Stimulated activated effector memory CD8-positive, alpha-beta T cell treated with anti-CD3 and anti-CD28 coated beads, Interleukin-12 subunit alpha, Interleukin-12 subunit beta, amount 100 ng/mL, for 72 hours (primary cell): Measurements from ENCODE around the gene FZR1.
A peak's percentile ranks its signal among the peaks of the same experiment; 100 is the strongest.

Experiments used
- ATAC-seq: fragments of 150-1000 bp; cut with Tn5 transposase; 2 replicates; pipeline ENCODE4 v1.10.0; 2021
- DNase-seq, 2 donors: peaks; one replicate each; pipeline ENCODE4 v3.0.0; 2021 to 2022; ENCODE audit warnings: low spot score in 2 of 2
- H3K27ac Mint-ChIP-seq: one replicate; pipeline ENCODE4 v1.8.0; 2022; ENCODE audit warnings: mild to moderate bottlenecking, mixed read lengths
- H3K36me3 Mint-ChIP-seq: one replicate; pipeline ENCODE4 v1.8.0; 2022; ENCODE audit warnings: mild to moderate bottlenecking, mixed read lengths
- H3K4me1 Mint-ChIP-seq: one replicate; pipeline ENCODE4 v1.8.0; 2022; ENCODE audit warnings: mixed read lengths
- H3K4me3 Mint-ChIP-seq: one replicate; pipeline ENCODE4 v1.8.0; 2022; ENCODE audit warnings: mild to moderate bottlenecking, mixed read lengths
- H3K9me3 Mint-ChIP-seq: one replicate; pipeline ENCODE4 v1.8.0; 2022; ENCODE audit warnings: mixed read lengths

Gene FZR1

DNA sequence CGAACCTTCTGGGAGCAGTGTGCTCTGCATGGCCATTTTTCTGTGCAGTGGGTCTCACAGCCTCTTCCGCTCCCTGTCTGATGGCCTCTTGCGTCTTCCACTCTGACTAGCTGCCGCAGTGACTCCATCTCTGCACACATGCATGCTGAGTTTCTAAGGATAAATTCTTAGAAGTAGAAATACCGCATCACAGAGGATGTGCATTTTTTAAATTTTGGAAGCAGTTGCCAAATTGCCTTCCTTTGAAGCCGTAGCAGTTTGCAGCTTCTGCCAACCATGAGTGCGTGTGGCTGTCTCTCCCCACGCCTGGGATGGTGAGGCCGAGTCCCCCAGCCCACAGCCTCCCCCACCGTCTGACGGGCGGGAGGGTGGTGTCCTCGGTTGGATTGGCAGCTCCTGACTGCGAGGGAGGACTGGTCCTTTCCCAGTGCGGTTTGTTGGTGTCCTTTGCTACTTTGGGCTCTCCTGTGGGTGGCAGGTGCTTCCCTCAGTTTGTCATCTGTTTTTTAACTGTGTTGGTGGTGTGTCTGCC, 9.8 kb downstream of the FZR1 start:
- H3K9me3 Mint-ChIP-seq: no peaks in the 10 kb centered on the region
- H3K36me3 Mint-ChIP-seq: peaks cover 30% of the 10 kb centered on the region
- peak overlapping the region; percentile 76 for H3K27ac Mint-ChIP-seq
- H3K4me3 Mint-ChIP-seq: no peak overlapping the region
- peaks cover 50% of the 10 kb centered on the region for H3K4me1 Mint-ChIP-seq
- DNase-seq (no peak), ATAC-seq (no peak)

- peaks cover 29% of the 10 kb centered on the region for H3K36me3 Mint-ChIP-seq
- DNase-seq (no peak), ATAC-seq (peak; percentile 68)
- no peaks in the 10 kb centered on the region for H3K9me3 Mint-ChIP-seq
- peaks cover 46% of the 10 kb centered on the region for H3K4me1 Mint-ChIP-seq
- peak overlapping the region; percentile 76 for H3K27ac Mint-ChIP-seq
- H3K4me3 Mint-ChIP-seq: no peak overlapping the region
Measured at GRCh38 chr19:3516675-3517207, 10.6 kb downstream of the FZR1 start.

- Mint-ChIP-seq H3K4me3 (no peak overlapping the region), H3K27ac (no peak overlapping the region), H3K36me3 (peaks cover 27% of the 10 kb centered on the region)
Measured at GRCh38 chr19:3517638-3518037, 11.5 kb downstream of the FZR1 start.

GRCh38 chr19:3518255-3518654, 12.1 kb downstream of the FZR1 start:
- Mint-ChIP-seq H3K4me3 (no peak overlapping the region), H3K4me1 (peaks cover 41% of the 10 kb centered on the region), H3K9me3 (no peaks in the 10 kb centered on the region), H3K36me3 (peaks cover 27% of the 10 kb centered on the region), H3K27ac (no peak overlapping the region)
- ATAC-seq: no peak
- no peak for DNase-seq

More at GRCh38 chr19:3517638-3518037, 11.5 kb downstream of the FZR1 start:
- Mint-ChIP-seq H3K4me1 (peaks cover 42% of the 10 kb centered on the region), H3K9me3 (no peaks in the 10 kb centered on the region)
- ATAC-seq (no peak), DNase-seq (no peak)

DNA sequence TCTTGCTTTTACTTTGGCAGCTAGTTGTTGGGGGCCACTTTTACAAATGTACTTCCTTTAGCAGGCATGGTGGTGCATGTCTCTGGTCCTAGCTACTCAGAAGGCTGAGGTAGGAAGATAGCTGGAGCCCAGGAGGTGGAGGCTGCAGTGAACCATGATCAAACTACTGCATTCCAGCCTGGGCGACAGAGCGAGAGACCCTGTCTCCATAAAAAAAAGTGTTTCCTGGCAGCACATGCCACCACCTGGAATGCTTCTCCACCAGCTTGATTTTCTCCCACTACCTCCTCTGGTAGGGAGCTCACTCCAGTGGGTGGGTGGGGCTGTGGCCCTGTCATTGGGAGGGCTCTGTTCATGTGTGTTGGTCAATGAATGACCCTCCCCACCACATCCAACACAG, 12.5 kb downstream of the FZR1 start:
- DNase-seq: no peak
- Mint-ChIP-seq H3K27ac (no peak overlapping the region), H3K36me3 (peaks cover 31% of the 10 kb centered on the region), H3K4me3 (no peak overlapping the region), H3K4me1 (peaks cover 41% of the 10 kb centered on the region), H3K9me3 (no peaks in the 10 kb centered on the region)
- ATAC-seq: no peak

- Mint-ChIP-seq H3K27ac (no peak overlapping the region), H3K36me3 (peaks cover 34% of the 10 kb centered on the region), H3K4me3 (no peak overlapping the region), H3K4me1 (peaks cover 41% of the 10 kb centered on the region), H3K9me3 (no peaks in the 10 kb centered on the region)
- DNase-seq (no peak), ATAC-seq (no peak)
Measured at GRCh38 chr19:3519126-3519525, 13.0 kb downstream of the FZR1 start.

- no peak for ATAC-seq
- Mint-ChIP-seq H3K9me3 (no peaks in the 10 kb centered on the region), H3K36me3 (peaks cover 38% of the 10 kb centered on the region), H3K4me3 (no peak overlapping the region), H3K27ac (peak overlapping the region; percentile 20), H3K4me1 (peaks cover 35% of the 10 kb centered on the region)
- DNase-seq: no peak
Measured at GRCh38 chr19:3520166-3521103, 14.3 kb downstream of the FZR1 start.

- H3K4me3 Mint-ChIP-seq: no peak overlapping the region
- H3K27ac Mint-ChIP-seq: no peak overlapping the region
- H3K36me3 Mint-ChIP-seq: peaks cover 38% of the 10 kb centered on the region
- H3K9me3 Mint-ChIP-seq: no peaks in the 10 kb centered on the region
- ATAC-seq: no peak
- peaks cover 32% of the 10 kb centered on the region for H3K4me1 Mint-ChIP-seq
- DNase-seq: no peak
Measured at GRCh38 chr19:3521104-3521445, 15.0 kb downstream of the FZR1 start.

GRCh38 chr19:3522421-3523360, 16.6 kb downstream of the FZR1 start:
- H3K27ac Mint-ChIP-seq: peak overlapping the region; percentile 61
- no peak overlapping the region for H3K4me3 Mint-ChIP-seq
- no peaks in the 10 kb centered on the region for H3K9me3 Mint-ChIP-seq
- H3K36me3 Mint-ChIP-seq: peaks cover 45% of the 10 kb centered on the region
- peaks cover 21% of the 10 kb centered on the region for H3K4me1 Mint-ChIP-seq
- DNase-seq: no peak
- ATAC-seq: no peak

- no peak for ATAC-seq
- H3K36me3 Mint-ChIP-seq: peaks cover 45% of the 10 kb centered on the region
- no peak overlapping the region for H3K27ac Mint-ChIP-seq
- H3K4me3 Mint-ChIP-seq: no peak overlapping the region
- peaks cover 21% of the 10 kb centered on the region for H3K4me1 Mint-ChIP-seq
- H3K9me3 Mint-ChIP-seq: no peaks in the 10 kb centered on the region
- no peak for DNase-seq
Measured at GRCh38 chr19:3523361-3524077, 17.4 kb downstream of the FZR1 start.

DNA sequence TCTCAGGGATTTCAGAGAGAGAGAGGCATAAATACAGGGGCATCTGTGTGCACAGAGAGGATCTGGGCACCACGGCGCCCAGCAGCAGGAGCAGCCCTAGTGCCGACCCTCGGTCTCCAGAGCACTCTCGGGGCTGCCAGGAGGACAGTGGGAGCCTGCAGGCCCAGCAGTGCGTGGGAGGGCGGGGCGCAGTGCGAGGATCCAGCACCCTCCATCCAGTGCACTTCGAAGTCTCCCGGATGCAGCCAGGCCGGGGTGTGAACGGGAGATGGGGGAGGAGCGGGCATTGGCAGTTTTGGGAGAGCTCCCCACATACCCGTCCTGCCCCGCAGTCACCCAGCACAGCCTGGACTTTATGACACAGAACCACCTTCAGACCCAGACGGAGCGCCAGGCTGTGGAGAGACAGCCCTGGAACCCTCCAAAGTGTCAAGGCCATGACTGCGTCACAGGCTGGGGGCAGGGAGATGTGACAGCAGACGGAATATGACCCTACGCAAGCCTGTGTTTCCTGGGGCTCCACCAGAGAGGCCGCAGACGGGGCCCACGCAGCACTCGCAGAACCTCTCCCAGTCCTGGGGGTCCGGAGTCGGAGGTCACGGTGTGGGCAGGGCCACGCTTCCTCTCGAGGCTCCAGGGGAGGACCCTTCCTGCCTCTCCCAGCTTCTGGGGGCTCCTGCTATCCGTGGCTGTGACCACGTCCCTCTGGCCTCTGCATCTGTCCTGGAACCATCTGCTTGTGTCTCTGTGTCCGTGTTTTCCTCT, 18.1 kb downstream of the FZR1 start:
- ATAC-seq (no peak), DNase-seq (no peak)
- no peaks in the 10 kb centered on the region for H3K9me3 Mint-ChIP-seq
- H3K27ac Mint-ChIP-seq: no peak overlapping the region
- H3K4me1 Mint-ChIP-seq: peaks cover 21% of the 10 kb centered on the region
- no peak overlapping the region for H3K4me3 Mint-ChIP-seq
- peaks cover 45% of the 10 kb centered on the region for H3K36me3 Mint-ChIP-seq

- peaks cover 15% of the 10 kb centered on the region for H3K4me1 Mint-ChIP-seq
- no peak for ATAC-seq
- no peak overlapping the region for H3K4me3 Mint-ChIP-seq
- no peak overlapping the region for H3K27ac Mint-ChIP-seq
- H3K36me3 Mint-ChIP-seq: peaks cover 45% of the 10 kb centered on the region
- DNase-seq: no peak
- H3K9me3 Mint-ChIP-seq: no peaks in the 10 kb centered on the region
Measured at GRCh38 chr19:3524904-3525451, 18.9 kb downstream of the FZR1 start.

GRCh38 chr19:3526507-3527237, 20.6 kb downstream of the FZR1 start:
- Mint-ChIP-seq H3K4me3 (no peak overlapping the region), H3K27ac (no peak overlapping the region), H3K4me1 (peaks cover 12% of the 10 kb centered on the region), H3K9me3 (no peaks in the 10 kb centered on the region), H3K36me3 (peaks cover 35% of the 10 kb centered on the region)
- no peak for DNase-seq
- ATAC-seq: no peak
